ENCODE data around the gene FMNL2. TPM values are rescaled to one million over a fixed set of nuclear protein-coding genes. Genes with fewer than 3 reads are reported as not detected.
A peak's percentile ranks its signal among the peaks of the same experiment; 100 is the strongest.

FMNL2 gene
- polyA plus RNA-seq, 1 donor, result 35.3 TPM

- Histone ChIP-seq H3K36me3 (ENCODE audit: control insufficient read depth, insufficient read depth, low read length) (no peaks in the 10 kb centered on the region), H3K4me1 (ENCODE audit: control insufficient read depth, insufficient read depth, low read length) (no peaks in the 10 kb centered on the region), H3K27ac (ENCODE audit: low read length) (no peak overlapping the region), H3K4me3 (ENCODE audit: low read length) (no peak overlapping the region), H3K9me3 (ENCODE audit: control insufficient read depth, low read depth, low read length) (no peaks in the 10 kb centered on the region), H3K27me3 (ENCODE audit: control insufficient read depth, insufficient read depth, low read length) (no peaks in the 10 kb centered on the region)
- no CpG with 5 or more reads among the region's 2 CpGs for WGBS (ENCODE audit: insufficient coverage, low lambda C conversion rate)
- no peak for DNase-seq
Measured at GRCh38 chr2:152410165-152410597, 75.2 kb downstream of the FMNL2 start.

GRCh38 chr2:152411154-152411553, 76.2 kb downstream of the FMNL2 start:
- no peak for DNase-seq
- H3K4me1 ChIP-seq (ENCODE audit: control insufficient read depth, insufficient read depth, low read length), result no peaks in the 10 kb centered on the region
- H3K9me3 ChIP-seq (ENCODE audit: control insufficient read depth, low read depth, low read length), result no peaks in the 10 kb centered on the region
- no peaks in the 10 kb centered on the region for H3K27me3 ChIP-seq (ENCODE audit: control insufficient read depth, insufficient read depth, low read length)
- H3K36me3 ChIP-seq (ENCODE audit: control insufficient read depth, insufficient read depth, low read length), result no peaks in the 10 kb centered on the region
- H3K27ac ChIP-seq (ENCODE audit: low read length), result no peak overlapping the region
- no peak overlapping the region for H3K4me3 ChIP-seq (ENCODE audit: low read length)

GRCh38 chr2:152413228-152414030, 78.5 kb downstream of the FMNL2 start:
- no peak overlapping the region for H3K4me3 ChIP-seq (ENCODE audit: low read length)
- no peaks in the 10 kb centered on the region for H3K4me1 ChIP-seq (ENCODE audit: control insufficient read depth, insufficient read depth, low read length)
- no peaks in the 10 kb centered on the region for H3K27me3 ChIP-seq (ENCODE audit: control insufficient read depth, insufficient read depth, low read length)
- no peak overlapping the region for H3K27ac ChIP-seq (ENCODE audit: low read length)
- no peaks in the 10 kb centered on the region for H3K9me3 ChIP-seq (ENCODE audit: control insufficient read depth, low read depth, low read length)
- WGBS (ENCODE audit: insufficient coverage, low lambda C conversion rate), result no CpG with 5 or more reads among the region's 3 CpGs
- H3K36me3 ChIP-seq (ENCODE audit: control insufficient read depth, insufficient read depth, low read length), result no peaks in the 10 kb centered on the region
- no peak for DNase-seq

- no peaks in the 10 kb centered on the region for H3K9me3 ChIP-seq (ENCODE audit: control insufficient read depth, low read depth, low read length)
- no CpG with 5 or more reads among the region's 3 CpGs for WGBS (ENCODE audit: insufficient coverage, low lambda C conversion rate)
- H3K36me3 ChIP-seq (ENCODE audit: control insufficient read depth, insufficient read depth, low read length), result no peaks in the 10 kb centered on the region
- DNase-seq, result peak; percentile 10 to 41
- no peak overlapping the region for H3K4me3 ChIP-seq (ENCODE audit: low read length)
- H3K27me3 ChIP-seq (ENCODE audit: control insufficient read depth, insufficient read depth, low read length), result no peaks in the 10 kb centered on the region
- no peaks in the 10 kb centered on the region for H3K4me1 ChIP-seq (ENCODE audit: control insufficient read depth, insufficient read depth, low read length)
- no peak overlapping the region for H3K27ac ChIP-seq (ENCODE audit: low read length)
Measured at GRCh38 chr2:152415231-152415642, 80.3 kb downstream of the FMNL2 start.

- no peaks in the 10 kb centered on the region for H3K27me3 ChIP-seq (ENCODE audit: control insufficient read depth, insufficient read depth, low read length)
- no peak for DNase-seq
- no peak overlapping the region for H3K4me3 ChIP-seq (ENCODE audit: low read length)
- H3K9me3 ChIP-seq (ENCODE audit: control insufficient read depth, low read depth, low read length), result no peaks in the 10 kb centered on the region
- 100% methylated on average over 2 of the region's 3 CpGs for WGBS (ENCODE audit: insufficient coverage, low lambda C conversion rate)
- H3K4me1 ChIP-seq (ENCODE audit: control insufficient read depth, insufficient read depth, low read length), result peaks cover under 1% of the 10 kb centered on the region
- no peak overlapping the region for H3K27ac ChIP-seq (ENCODE audit: low read length)
- H3K36me3 ChIP-seq (ENCODE audit: control insufficient read depth, insufficient read depth, low read length), result no peaks in the 10 kb centered on the region
Measured at GRCh38 chr2:152415796-152416195, 80.8 kb downstream of the FMNL2 start.

GRCh38 chr2:152418688-152419087, 83.7 kb downstream of the FMNL2 start:
- Histone ChIP-seq H3K9me3 (ENCODE audit: control insufficient read depth, low read depth, low read length) (no peaks in the 10 kb centered on the region), H3K4me3 (ENCODE audit: low read length) (no peak overlapping the region), H3K36me3 (ENCODE audit: control insufficient read depth, insufficient read depth, low read length) (no peaks in the 10 kb centered on the region), H3K27me3 (ENCODE audit: control insufficient read depth, insufficient read depth, low read length) (no peaks in the 10 kb centered on the region), H3K27ac (ENCODE audit: low read length) (no peak overlapping the region), H3K4me1 (ENCODE audit: control insufficient read depth, insufficient read depth, low read length) (peaks cover 10% of the 10 kb centered on the region)
- WGBS (ENCODE audit: insufficient coverage, low lambda C conversion rate), result no CpG with 5 or more reads among the region's 3 CpGs
- DNase-seq, result no peak

- no peak overlapping the region for H3K27ac ChIP-seq (ENCODE audit: low read length)
- no peaks in the 10 kb centered on the region for H3K27me3 ChIP-seq (ENCODE audit: control insufficient read depth, insufficient read depth, low read length)
- no peaks in the 10 kb centered on the region for H3K9me3 ChIP-seq (ENCODE audit: control insufficient read depth, low read depth, low read length)
- no peaks in the 10 kb centered on the region for H3K36me3 ChIP-seq (ENCODE audit: control insufficient read depth, insufficient read depth, low read length)
- WGBS (ENCODE audit: insufficient coverage, low lambda C conversion rate), result 75% methylated on average over 1 of the region's 2 CpGs
- peaks cover 10% of the 10 kb centered on the region for H3K4me1 ChIP-seq (ENCODE audit: control insufficient read depth, insufficient read depth, low read length)
- DNase-seq, result no peak
- no peak overlapping the region for H3K4me3 ChIP-seq (ENCODE audit: low read length)
Measured at GRCh38 chr2:152419944-152420343, 85.0 kb downstream of the FMNL2 start.

- H3K36me3 ChIP-seq (ENCODE audit: control insufficient read depth, insufficient read depth, low read length), result no peaks in the 10 kb centered on the region
- H3K27me3 ChIP-seq (ENCODE audit: control insufficient read depth, insufficient read depth, low read length), result no peaks in the 10 kb centered on the region
- DNase-seq, result no peak
- H3K4me3 ChIP-seq (ENCODE audit: low read length), result no peak overlapping the region
- 100% methylated on average over 1 of the region's 3 CpGs for WGBS (ENCODE audit: insufficient coverage, low lambda C conversion rate)
- no peaks in the 10 kb centered on the region for H3K9me3 ChIP-seq (ENCODE audit: control insufficient read depth, low read depth, low read length)
- peaks cover 10% of the 10 kb centered on the region for H3K4me1 ChIP-seq (ENCODE audit: control insufficient read depth, insufficient read depth, low read length)
- no peak overlapping the region for H3K27ac ChIP-seq (ENCODE audit: low read length)
Measured at GRCh38 chr2:152420363-152420762, 85.4 kb downstream of the FMNL2 start.

GRCh38 chr2:152420936-152421335, 86.0 kb downstream of the FMNL2 start:
- H3K4me1 ChIP-seq (ENCODE audit: control insufficient read depth, insufficient read depth, low read length), result peaks cover 10% of the 10 kb centered on the region
- no peaks in the 10 kb centered on the region for H3K27me3 ChIP-seq (ENCODE audit: control insufficient read depth, insufficient read depth, low read length)
- H3K9me3 ChIP-seq (ENCODE audit: control insufficient read depth, low read depth, low read length), result no peaks in the 10 kb centered on the region
- no peak for DNase-seq
- WGBS (ENCODE audit: insufficient coverage, low lambda C conversion rate), result no CpG with 5 or more reads among the region's 7 CpGs
- H3K36me3 ChIP-seq (ENCODE audit: control insufficient read depth, insufficient read depth, low read length), result no peaks in the 10 kb centered on the region
- H3K4me3 ChIP-seq (ENCODE audit: low read length), result no peak overlapping the region
- H3K27ac ChIP-seq (ENCODE audit: low read length), result peak overlapping the region; percentile 50

GRCh38 chr2:152421521-152422370, 86.8 kb downstream of the FMNL2 start:
- WGBS (ENCODE audit: insufficient coverage, low lambda C conversion rate), result 73% methylated on average over 3 of the region's 8 CpGs
- Histone ChIP-seq H3K27me3 (ENCODE audit: control insufficient read depth, insufficient read depth, low read length) (no peaks in the 10 kb centered on the region), H3K4me3 (ENCODE audit: low read length) (no peak overlapping the region), H3K27ac (ENCODE audit: low read length) (peak overlapping the region; percentile 50), H3K9me3 (ENCODE audit: control insufficient read depth, low read depth, low read length) (no peaks in the 10 kb centered on the region), H3K4me1 (ENCODE audit: control insufficient read depth, insufficient read depth, low read length) (peaks cover 10% of the 10 kb centered on the region), H3K36me3 (ENCODE audit: control insufficient read depth, insufficient read depth, low read length) (no peaks in the 10 kb centered on the region)
- DNase-seq, result peak; percentile 76 to 91

All from large intestine (tissue), 3 donors.